Measurements from ENCODE around the gene RAPGEF2. TPM values are rescaled to one million over a fixed set of nuclear protein-coding genes. Genes with fewer than 3 reads are reported as not detected.

Gene RAPGEF2
- total and polyA plus RNA-seq, 2 donors (not counting 1 experiment from before 2014, with no cell fraction given) = 10.9 to 45.8 TPM

Small RNA genes within 50 kb of the gene (small RNA-seq; reads per million reads assigned to genes)
- gene AC074344.1 (ENCODE audit: insufficient read length, low read depth, low replicate concordance) = not detected
- gene MIR3688-1 (ENCODE audit: insufficient read length, low read depth, low replicate concordance) = not detected
- gene RF00019 (ENCODE audit: insufficient read length, low read depth, low replicate concordance) = not detected

Measured in B cell (primary cell).